HUES6 (cell line): ENCODE data around the gene SLC25A30.

Experiments
- H3K27ac ChIP-seq: 2 replicates; pipeline ENCODE4 v1.7.0; 2013; ENCODE audit warnings: low read depth, mild to moderate bottlenecking, low read length, inconsistent platforms
- H3K27me3 ChIP-seq: 2 replicates; pipeline ENCODE4 v1.6.1; 2013; ENCODE audit warnings: low read length; ENCODE audit not compliant: control insufficient read depth, insufficient read depth
- H3K36me3 ChIP-seq: 2 replicates; pipeline ENCODE4 v1.6.1; 2013; ENCODE audit warnings: low read length; ENCODE audit not compliant: control insufficient read depth, insufficient read depth
- H3K4me1 ChIP-seq: 2 replicates; pipeline ENCODE4 v1.6.1; 2013; ENCODE audit warnings: low read length; ENCODE audit not compliant: control insufficient read depth, insufficient read depth
- H3K4me3 ChIP-seq: 2 replicates; pipeline ENCODE4 v1.5.1; 2013; ENCODE audit warnings: low read depth, low read length
- H3K9ac ChIP-seq: one replicate; pipeline ENCODE4 v1.6.1; 2013; ENCODE audit warnings: mild to moderate bottlenecking, low read length
- H3K9me3 ChIP-seq: 2 replicates; pipeline ENCODE4 v1.6.1; 2013; ENCODE audit warnings: low read depth, low read length; ENCODE audit not compliant: control insufficient read depth, insufficient read depth

Gene SLC25A30

GRCh38 chr13:45446181-45446580 is 28.0 kb upstream of the SLC25A30 start:
- no peak overlapping the region for H3K27ac ChIP-seq
- H3K36me3 ChIP-seq: no peaks in the 10 kb centered on the region
- no peaks in the 10 kb centered on the region for H3K4me1 ChIP-seq

GRCh38 chr13:45445053-45445452 is 26.9 kb upstream of the SLC25A30 start:
- no peaks in the 10 kb centered on the region for H3K9me3 ChIP-seq
- no peak overlapping the region for H3K4me3 ChIP-seq
- H3K27me3 ChIP-seq: no peaks in the 10 kb centered on the region
- H3K27ac ChIP-seq: no peak overlapping the region
- no peaks in the 10 kb centered on the region; the same call in 1 of the 2 replicates for H3K4me1 ChIP-seq
- no peaks in the 10 kb centered on the region for H3K36me3 ChIP-seq
- H3K9ac ChIP-seq: no peak overlapping the region

More at GRCh38 chr13:45446181-45446580, 28.0 kb upstream of the SLC25A30 start:
- Histone ChIP-seq H3K4me3 (no peak overlapping the region), H3K9ac (no peak overlapping the region), H3K9me3 (no peaks in the 10 kb centered on the region), H3K27me3 (no peaks in the 10 kb centered on the region)

- H3K4me1 ChIP-seq: peaks cover 4% of the 10 kb centered on the region; the same call in 1 of the 2 replicates
- H3K27me3 ChIP-seq: no peaks in the 10 kb centered on the region
- no peaks in the 10 kb centered on the region for H3K9me3 ChIP-seq
- H3K36me3 ChIP-seq: no peaks in the 10 kb centered on the region
- H3K9ac ChIP-seq: no peak overlapping the region
- H3K27ac ChIP-seq: no peak overlapping the region
- H3K4me3 ChIP-seq: no peak overlapping the region
Measured at GRCh38 chr13:45441633-45442032, 23.5 kb upstream of the SLC25A30 start.

- H3K9ac ChIP-seq: no peak overlapping the region
- H3K9me3 ChIP-seq: no peaks in the 10 kb centered on the region
- peaks cover 4% of the 10 kb centered on the region; the same call in 1 of the 2 replicates for H3K4me1 ChIP-seq
- no peaks in the 10 kb centered on the region for H3K36me3 ChIP-seq
- no peaks in the 10 kb centered on the region for H3K27me3 ChIP-seq
- no peak overlapping the region for H3K4me3 ChIP-seq
- no peak overlapping the region for H3K27ac ChIP-seq
Measured at GRCh38 chr13:45439781-45440462, 21.7 kb upstream of the SLC25A30 start.

GRCh38 chr13:45439008-45439407 is 20.8 kb upstream of the SLC25A30 start:
- Histone ChIP-seq H3K27ac (no peak overlapping the region), H3K4me3 (no peak overlapping the region), H3K27me3 (no peaks in the 10 kb centered on the region), H3K4me1 (peaks cover 4% of the 10 kb centered on the region; the same call in 1 of the 2 replicates), H3K9ac (no peak overlapping the region), H3K36me3 (no peaks in the 10 kb centered on the region), H3K9me3 (no peaks in the 10 kb centered on the region)

- no peak overlapping the region for H3K4me3 ChIP-seq
- no peaks in the 10 kb centered on the region for H3K27me3 ChIP-seq
- H3K36me3 ChIP-seq: no peaks in the 10 kb centered on the region
- peaks cover 4% of the 10 kb centered on the region; the same call in 1 of the 2 replicates for H3K4me1 ChIP-seq
- no peak overlapping the region for H3K27ac ChIP-seq
- no peak overlapping the region for H3K9ac ChIP-seq
- H3K9me3 ChIP-seq: no peaks in the 10 kb centered on the region
Measured at GRCh38 chr13:45437947-45438346, 19.8 kb upstream of the SLC25A30 start.

GRCh38 chr13:45436953-45437352 is 18.8 kb upstream of the SLC25A30 start:
- Histone ChIP-seq H3K9me3 (no peaks in the 10 kb centered on the region), H3K36me3 (no peaks in the 10 kb centered on the region), H3K27ac (no peak overlapping the region), H3K27me3 (no peaks in the 10 kb centered on the region), H3K9ac (no peak overlapping the region), H3K4me3 (no peak overlapping the region), H3K4me1 (peaks cover 4% of the 10 kb centered on the region; the same call in 1 of the 2 replicates)

GRCh38 chr13:45436332-45436731 is 18.2 kb upstream of the SLC25A30 start:
- Histone ChIP-seq H3K27ac (no peak overlapping the region), H3K36me3 (no peaks in the 10 kb centered on the region), H3K9ac (no peak overlapping the region), H3K9me3 (no peaks in the 10 kb centered on the region), H3K27me3 (no peaks in the 10 kb centered on the region), H3K4me3 (no peak overlapping the region), H3K4me1 (peaks cover 4% of the 10 kb centered on the region; the same call in 1 of the 2 replicates)

- H3K27ac ChIP-seq: no peak overlapping the region
- H3K9ac ChIP-seq: no peak overlapping the region
- no peaks in the 10 kb centered on the region for H3K27me3 ChIP-seq
- H3K36me3 ChIP-seq: no peaks in the 10 kb centered on the region
- no peaks in the 10 kb centered on the region for H3K9me3 ChIP-seq
- no peak overlapping the region for H3K4me3 ChIP-seq
- 0 out of 2 replicates have a peak, but pooled peaks cover 4% of the 10 kb centered on the region for H3K4me1 ChIP-seq
Measured at GRCh38 chr13:45434556-45435371, 16.6 kb upstream of the SLC25A30 start.

- H3K4me3 ChIP-seq: no peak overlapping the region
- no peaks in the 10 kb centered on the region for H3K4me1 ChIP-seq
- no peak overlapping the region for H3K27ac ChIP-seq
- no peak overlapping the region for H3K9ac ChIP-seq
- no peaks in the 10 kb centered on the region for H3K27me3 ChIP-seq
- no peaks in the 10 kb centered on the region for H3K9me3 ChIP-seq
- no peaks in the 10 kb centered on the region for H3K36me3 ChIP-seq
Measured at GRCh38 chr13:45433381-45433790, 15.2 kb upstream of the SLC25A30 start.

- Histone ChIP-seq H3K27me3 (no peaks in the 10 kb centered on the region), H3K9ac (no peak overlapping the region), H3K9me3 (no peaks in the 10 kb centered on the region), H3K36me3 (no peaks in the 10 kb centered on the region), H3K4me3 (no peak overlapping the region), H3K4me1 (no peaks in the 10 kb centered on the region), H3K27ac (no peak overlapping the region)
Measured at GRCh38 chr13:45432737-45433380, 14.7 kb upstream of the SLC25A30 start.
